ENCODE data around the gene PPP1R14B.

Gene PPP1R14B

DNA sequence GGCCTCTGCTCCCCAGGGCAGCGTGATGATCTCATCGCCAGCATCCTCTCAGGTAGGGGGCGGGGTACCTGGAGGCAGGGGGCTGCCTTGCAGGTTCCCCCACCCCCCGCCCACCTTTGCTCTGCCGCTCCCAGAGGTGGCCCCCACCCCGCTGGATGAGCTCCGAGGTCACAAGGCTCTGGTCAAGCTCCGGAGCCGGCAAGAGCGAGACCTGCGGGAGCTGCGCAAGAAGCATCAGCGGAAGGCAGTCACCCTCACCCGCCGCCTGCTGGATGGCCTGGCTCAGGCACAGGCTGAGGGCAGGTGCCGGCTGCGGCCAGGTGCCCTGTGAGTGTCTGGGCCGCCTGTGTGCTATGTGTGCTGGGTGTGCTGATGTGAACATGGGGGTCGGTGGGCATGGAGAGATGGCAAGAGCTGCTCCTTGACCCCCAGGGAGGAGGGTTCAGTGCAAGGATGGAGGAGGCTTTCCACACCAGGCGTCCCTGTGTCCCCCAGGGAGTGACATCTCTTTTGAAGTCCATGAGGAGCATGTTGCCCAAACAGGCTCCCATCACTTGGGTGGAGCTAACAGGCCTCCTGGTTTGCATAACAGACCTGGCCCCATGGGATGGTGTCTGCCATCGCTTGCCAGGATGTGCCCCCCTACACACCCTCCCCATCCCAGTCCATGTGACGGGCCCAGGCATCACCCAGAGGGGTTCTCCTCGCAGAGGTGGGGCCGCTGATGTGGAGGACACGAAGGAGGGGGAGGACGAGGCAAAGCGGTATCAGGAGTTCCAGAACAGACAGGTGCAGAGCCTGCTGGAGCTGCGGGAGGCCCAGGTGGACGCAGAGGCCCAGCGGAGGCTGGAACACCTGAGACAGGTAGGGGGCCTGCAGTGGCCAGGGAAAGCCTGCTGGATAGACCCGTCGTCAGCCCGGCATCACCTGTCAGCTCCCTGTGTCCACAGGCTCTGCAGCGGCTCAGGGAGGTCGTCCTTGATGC is 18.7 kb upstream of the PPP1R14B start:
- H3K4me3 ChIP-seq (replicated peaks; ENCODE audit: insufficient read depth, low read length), result no peak overlapping the region
- no peak overlapping the region for H3K27ac ChIP-seq (replicated peaks)
- no peaks in the 10 kb centered on the region for H3K27me3 ChIP-seq (ENCODE audit: insufficient read depth, poor library complexity, severe bottlenecking)
- no peak for DNase-seq (ENCODE audit: low read depth in 1 of 2, low spot score in 1 of 2)
- TF ChIP-seq SPI1 (IDR thresholded peaks at IDR 0.05; ENCODE audit: borderline replicate concordance, low read depth) (no peak), CTCF (IDR thresholded peaks at IDR 0.05; ENCODE audit: insufficient read depth, low read length) (no peak), POLR2AphosphoS5 (IDR thresholded peaks at IDR 0.05; ENCODE audit: low read depth) (no peak; the same call in 1 of the 2 replicates), GABPA (IDR thresholded peaks at IDR 0.05; ENCODE audit: low read depth) (no peak)
- TF ChIP-seq, protein P1, sequence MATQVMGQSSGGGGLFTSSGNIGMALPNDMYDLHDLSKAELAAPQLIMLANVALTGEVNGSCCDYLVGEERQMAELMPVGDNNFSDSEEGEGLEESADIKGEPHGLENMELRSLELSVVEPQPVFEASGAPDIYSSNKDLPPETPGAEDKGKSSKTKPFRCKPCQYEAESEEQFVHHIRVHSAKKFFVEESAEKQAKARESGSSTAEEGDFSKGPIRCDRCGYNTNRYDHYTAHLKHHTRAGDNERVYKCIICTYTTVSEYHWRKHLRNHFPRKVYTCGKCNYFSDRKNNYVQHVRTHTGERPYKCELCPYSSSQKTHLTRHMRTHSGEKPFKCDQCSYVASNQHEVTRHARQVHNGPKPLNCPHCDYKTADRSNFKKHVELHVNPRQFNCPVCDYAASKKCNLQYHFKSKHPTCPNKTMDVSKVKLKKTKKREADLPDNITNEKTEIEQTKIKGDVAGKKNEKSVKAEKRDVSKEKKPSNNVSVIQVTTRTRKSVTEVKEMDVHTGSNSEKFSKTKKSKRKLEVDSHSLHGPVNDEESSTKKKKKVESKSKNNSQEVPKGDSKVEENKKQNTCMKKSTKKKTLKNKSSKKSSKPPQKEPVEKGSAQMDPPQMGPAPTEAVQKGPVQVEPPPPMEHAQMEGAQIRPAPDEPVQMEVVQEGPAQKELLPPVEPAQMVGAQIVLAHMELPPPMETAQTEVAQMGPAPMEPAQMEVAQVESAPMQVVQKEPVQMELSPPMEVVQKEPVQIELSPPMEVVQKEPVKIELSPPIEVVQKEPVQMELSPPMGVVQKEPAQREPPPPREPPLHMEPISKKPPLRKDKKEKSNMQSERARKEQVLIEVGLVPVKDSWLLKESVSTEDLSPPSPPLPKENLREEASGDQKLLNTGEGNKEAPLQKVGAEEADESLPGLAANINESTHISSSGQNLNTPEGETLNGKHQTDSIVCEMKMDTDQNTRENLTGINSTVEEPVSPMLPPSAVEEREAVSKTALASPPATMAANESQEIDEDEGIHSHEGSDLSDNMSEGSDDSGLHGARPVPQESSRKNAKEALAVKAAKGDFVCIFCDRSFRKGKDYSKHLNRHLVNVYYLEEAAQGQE (IDR thresholded peaks at IDR 0.05; ENCODE audit: insufficient replicate concordance, low read depth), result no peak

DNA sequence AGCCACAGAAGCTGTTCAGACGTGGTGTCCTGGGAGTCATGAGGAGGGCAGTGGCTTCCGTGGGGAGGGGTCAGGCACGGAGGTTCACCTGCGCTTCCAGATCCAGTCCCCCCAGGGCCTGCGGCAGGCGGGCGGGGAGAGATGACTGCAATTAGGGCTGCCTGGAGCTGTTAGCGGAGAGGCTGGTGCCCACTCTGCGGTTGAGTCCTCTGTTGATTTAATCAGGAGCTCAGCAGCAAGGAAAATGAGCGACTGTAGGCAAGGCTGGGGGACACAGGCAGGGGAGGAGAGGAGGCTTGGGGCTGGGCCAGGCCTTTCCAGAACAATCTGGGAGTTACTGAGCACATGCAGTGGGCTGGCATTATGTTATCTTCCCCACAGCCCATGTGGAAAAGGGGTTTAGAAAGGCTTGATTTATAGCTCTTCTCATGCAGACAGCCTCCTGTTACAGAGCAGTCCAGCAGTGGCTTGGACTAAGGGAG is 17.7 kb upstream of the PPP1R14B start:
- Histone ChIP-seq H3K4me3 (replicated peaks; ENCODE audit: insufficient read depth, low read length) (no peak overlapping the region), H3K27me3 (ENCODE audit: insufficient read depth, poor library complexity, severe bottlenecking) (no peaks in the 10 kb centered on the region), H3K27ac (replicated peaks) (no peak overlapping the region)
- TF ChIP-seq POLR2AphosphoS5 (IDR thresholded peaks at IDR 0.05; ENCODE audit: low read depth) (no peak), SPI1 (IDR thresholded peaks at IDR 0.05; ENCODE audit: borderline replicate concordance, low read depth) (no peak), GABPA (IDR thresholded peaks at IDR 0.05; ENCODE audit: low read depth) (no peak), CTCF (IDR thresholded peaks at IDR 0.05; ENCODE audit: insufficient read depth, low read length) (no peak)
- TF ChIP-seq, protein P1 (IDR thresholded peaks at IDR 0.05; ENCODE audit: insufficient replicate concordance, low read depth), result no peak
- DNase-seq (ENCODE audit: low read depth in 1 of 2, low spot score in 1 of 2), result no peak

DNA sequence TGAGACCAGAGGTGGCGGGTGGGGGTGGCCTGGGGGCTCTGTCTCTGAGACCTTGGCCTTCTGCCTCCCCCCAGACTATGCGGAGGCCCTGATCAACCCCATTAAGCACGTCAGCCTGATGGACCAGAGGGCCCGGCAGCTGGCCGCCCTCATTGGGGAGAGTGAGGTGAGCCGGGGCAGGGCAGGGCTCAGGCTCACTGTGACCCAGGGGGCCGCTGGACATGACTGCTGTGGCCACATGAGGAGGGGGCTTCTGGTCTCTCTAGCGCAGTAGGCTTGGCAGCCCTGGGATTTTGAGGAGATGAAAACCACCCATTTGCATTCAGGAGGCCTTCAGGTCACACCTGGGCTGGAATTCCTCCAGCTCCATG is 17.2 kb upstream of the PPP1R14B start:
- no peaks in the 10 kb centered on the region for H3K27me3 ChIP-seq (ENCODE audit: insufficient read depth, poor library complexity, severe bottlenecking)
- TF ChIP-seq CTCF (IDR thresholded peaks at IDR 0.05; ENCODE audit: insufficient read depth, low read length) (no peak), POLR2AphosphoS5 (IDR thresholded peaks at IDR 0.05; ENCODE audit: low read depth) (no peak), GABPA (IDR thresholded peaks at IDR 0.05; ENCODE audit: low read depth) (no peak), SPI1 (IDR thresholded peaks at IDR 0.05; ENCODE audit: borderline replicate concordance, low read depth) (no peak)
- TF ChIP-seq, protein P1 (IDR thresholded peaks at IDR 0.05; ENCODE audit: insufficient replicate concordance, low read depth), result no peak
- no peak overlapping the region for H3K4me3 ChIP-seq (replicated peaks; ENCODE audit: insufficient read depth, low read length)
- H3K27ac ChIP-seq (replicated peaks), result no peak overlapping the region
- DNase-seq (ENCODE audit: low read depth in 1 of 2, low spot score in 1 of 2), result no peak
